GM12875 (cell line): ENCODE data around the gene ITPR1.

Experiments used
- H3K4me3 ChIP-seq: one replicate; pipeline ENCODE4 v1.5.1; 2011; ENCODE audit warnings: low read depth, low read length, control low read depth
- CTCF ChIP-seq: IDR thresholded peaks from 2 replicates; pipeline ENCODE4 v1.5.1; 2011; ENCODE audit warnings: low read depth, mild to moderate bottlenecking, control low read depth, inconsistent platforms, low read length, moderate library complexity, borderline replicate concordance; ENCODE audit not compliant: insufficient read depth

The ITPR1 gene

GRCh38 chr3:4746241-4746958 lies 253.3 kb downstream of the ITPR1 start:
- H3K4me3 ChIP-seq, result no peak overlapping the region
- TF ChIP-seq CTCF, result no peak

DNA sequence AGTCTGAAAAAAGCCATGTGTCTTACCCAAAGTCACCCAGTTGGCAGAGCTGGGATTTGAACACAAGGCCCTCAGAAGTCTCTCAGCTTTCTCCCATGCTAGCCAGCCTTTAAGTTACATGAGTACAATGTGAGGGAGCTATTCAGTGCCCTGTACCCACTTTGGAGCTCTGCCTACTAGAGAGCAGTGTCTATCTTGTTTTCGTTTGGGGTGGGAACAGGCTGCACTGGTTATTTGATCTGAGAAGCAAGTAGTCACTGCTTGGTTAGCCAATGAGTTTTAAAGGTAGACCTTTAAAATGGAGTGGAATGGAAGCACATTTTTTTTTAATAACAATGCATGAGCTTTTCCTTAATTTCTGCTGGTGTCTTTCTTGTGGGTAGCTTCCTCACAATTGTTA lies 255.0 kb downstream of the ITPR1 start:
- TF ChIP-seq CTCF, result no peak
- no peak overlapping the region for H3K4me3 ChIP-seq

GRCh38 chr3:4748701-4749378 lies 255.7 kb downstream of the ITPR1 start:
- no peak for TF ChIP-seq CTCF
- H3K4me3 ChIP-seq, result no peak overlapping the region

- no peak overlapping the region for H3K4me3 ChIP-seq
- TF ChIP-seq CTCF, result no peak
Measured at GRCh38 chr3:4749567-4750002, 256.4 kb downstream of the ITPR1 start.

- H3K4me3 ChIP-seq, result no peak overlapping the region
- no peak for TF ChIP-seq CTCF
Measured at GRCh38 chr3:4750306-4750968, 257.3 kb downstream of the ITPR1 start.

DNA sequence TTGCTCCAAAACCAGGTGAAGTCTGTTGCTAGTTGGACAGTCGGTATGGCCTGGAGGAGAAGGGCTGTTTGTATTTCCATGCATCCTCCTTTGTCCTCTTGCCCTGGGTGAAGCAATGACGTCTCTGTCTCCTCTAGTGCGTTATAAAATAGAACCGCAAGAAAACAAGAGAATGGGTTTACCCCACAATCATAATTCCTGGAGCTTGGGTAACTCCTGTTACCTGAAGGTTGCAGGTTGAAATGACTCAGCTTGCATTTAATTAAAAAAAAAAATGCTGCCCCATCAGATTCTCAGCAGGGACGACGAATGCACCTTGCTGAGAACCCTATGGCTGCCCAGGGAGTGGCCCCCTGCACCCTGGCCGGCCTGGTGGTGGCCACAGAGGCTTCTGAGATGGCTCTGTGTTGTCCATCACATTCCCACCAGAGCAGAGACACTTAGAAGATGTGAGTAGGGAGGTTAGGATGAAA lies 257.9 kb downstream of the ITPR1 start:
- no peak for TF ChIP-seq CTCF
- H3K4me3 ChIP-seq, result no peak overlapping the region
